GM18507 (cell line): ENCODE data around the gene CTAG1A.
"Not testable (repeated sequence)": the region's sequence is repeated elsewhere in the genome, so short reads cannot be mapped to it uniquely, and the experiment has no call there.

ENCODE experiments used
- DNase-seq: peaks from one replicate; pipeline ENCODE4 v3.0.0; 2011; ENCODE audit warnings: low read depth; ENCODE audit not compliant: insufficient read length; ENCODE audit errors: extremely low spot score
- FAIRE-seq: peaks from 2 replicates; lab custom pipeline; 2011; peaks lifted over from hg19 to GRCh38; lab: Jason Lieb, UNC

The CTAG1A gene

DNA sequence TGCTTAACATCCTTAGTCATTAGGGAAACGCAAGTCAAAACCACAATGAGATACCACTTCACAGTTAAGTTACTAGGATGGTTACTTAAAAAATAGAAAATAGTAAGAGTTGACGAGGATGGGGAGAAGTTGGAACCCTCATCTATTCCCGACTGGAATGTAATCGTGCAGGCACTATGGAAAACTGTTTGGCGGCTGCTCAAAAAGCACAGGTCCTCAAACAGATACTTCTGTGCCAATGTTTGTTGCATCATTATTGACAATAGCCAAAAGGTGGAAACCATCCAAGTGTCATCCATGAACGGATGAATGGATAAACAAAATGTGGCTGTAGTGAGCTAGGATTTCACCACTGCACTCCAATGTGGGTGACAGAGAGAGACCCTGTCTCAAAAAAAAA, 22.4 kb downstream of the CTAG1A start:
- DNase-seq: no peak
- FAIRE-seq: no peak

- DNase-seq, FAIRE-seq: not testable (repeated sequence)
These were observed 23.0 kb downstream of the CTAG1A start for GRCh38 chrX:154607976-154608375.

GRCh38 chrX:154608823-154609222, 23.9 kb downstream of the CTAG1A start:
- FAIRE-seq: not testable (repeated sequence)

DNA sequence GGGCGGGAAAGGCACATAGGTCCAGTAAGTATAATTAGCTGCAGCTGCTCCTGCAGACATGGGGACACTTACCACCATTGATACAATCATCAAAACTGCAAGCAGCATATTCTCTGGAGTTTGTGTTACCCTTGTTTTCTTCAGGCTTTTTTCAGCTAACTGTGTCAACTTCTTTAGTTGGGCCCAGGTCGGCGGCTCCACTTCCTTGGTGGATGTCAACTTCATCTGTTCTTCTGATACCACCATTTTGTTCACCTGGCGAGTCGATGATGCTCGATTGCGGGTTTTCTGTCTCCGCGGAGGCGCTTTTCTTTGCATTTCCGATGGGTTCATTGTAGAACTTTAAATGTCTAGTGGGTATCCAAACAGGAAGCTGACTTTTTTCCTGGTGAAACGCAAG, 26.2 kb downstream of the CTAG1A start:
- not testable (repeated sequence) for DNase-seq, FAIRE-seq

More at GRCh38 chrX:154608823-154609222, 23.9 kb downstream of the CTAG1A start:
- DNase-seq: not testable (repeated sequence)

- not testable (repeated sequence) for DNase-seq, FAIRE-seq
These were observed 28.7 kb downstream of the CTAG1A start for GRCh38 chrX:154613586-154613985.

DNA sequence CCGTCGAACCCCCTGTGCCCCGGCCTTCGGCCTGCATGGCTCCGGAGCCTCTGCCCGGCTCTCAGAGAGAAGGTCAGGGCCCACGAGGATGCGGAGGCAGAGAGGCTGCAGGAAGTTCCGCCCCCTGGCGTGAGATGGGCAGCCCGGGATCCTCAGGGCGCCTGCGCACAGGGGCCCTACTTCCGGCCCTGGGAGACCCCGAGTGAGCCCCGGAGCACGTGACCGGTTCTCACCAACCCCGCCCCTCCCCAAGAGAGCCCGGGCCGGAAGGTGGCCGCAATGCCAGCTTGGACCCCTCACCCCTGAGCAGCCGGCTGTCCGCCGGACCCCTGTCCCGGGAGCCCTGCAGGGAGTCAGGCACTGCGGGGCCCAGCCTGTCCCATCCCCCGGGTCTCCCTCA, 34.2 kb downstream of the CTAG1A start, which contains the start of gene CTAG1B:
CTAG1B (minus strand) TSS at position 101 of the 400 bp plus-strand sequence; CDS start at position 37, 64 bp downstream.
- not testable (repeated sequence) for DNase-seq, FAIRE-seq

DNA sequence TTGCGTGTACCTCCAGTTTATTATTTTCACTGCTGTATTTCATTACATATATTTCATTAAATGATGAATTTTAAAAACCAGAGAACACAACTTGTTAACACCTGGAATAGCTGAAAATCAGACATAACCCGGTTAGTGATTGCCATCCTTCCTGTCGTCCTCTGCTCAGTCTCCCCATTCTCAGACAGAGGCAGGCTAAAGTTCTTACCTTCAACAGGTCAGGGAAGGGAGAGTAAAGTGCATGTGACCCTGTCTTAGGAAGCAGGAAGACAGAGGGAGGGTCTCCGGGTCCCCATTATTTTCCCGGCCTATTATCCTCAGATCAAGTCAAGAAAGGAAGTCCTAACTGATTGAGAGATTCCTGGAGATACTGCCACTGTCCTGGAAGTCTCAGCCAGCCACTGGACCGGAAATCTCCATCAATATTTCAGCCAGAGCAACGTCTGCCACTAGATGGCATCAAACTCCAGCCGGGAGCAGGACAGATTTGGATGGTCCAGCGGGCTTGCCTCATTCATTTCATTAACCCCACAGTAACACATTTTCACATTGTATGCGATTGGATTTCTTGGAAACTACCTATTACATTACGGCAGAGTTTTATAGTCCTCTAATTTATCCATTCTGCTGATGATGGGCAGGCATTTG, 36.0 kb downstream of the CTAG1A start:
- peak; percentile 84 for FAIRE-seq
- not testable (repeated sequence) for DNase-seq

DNA sequence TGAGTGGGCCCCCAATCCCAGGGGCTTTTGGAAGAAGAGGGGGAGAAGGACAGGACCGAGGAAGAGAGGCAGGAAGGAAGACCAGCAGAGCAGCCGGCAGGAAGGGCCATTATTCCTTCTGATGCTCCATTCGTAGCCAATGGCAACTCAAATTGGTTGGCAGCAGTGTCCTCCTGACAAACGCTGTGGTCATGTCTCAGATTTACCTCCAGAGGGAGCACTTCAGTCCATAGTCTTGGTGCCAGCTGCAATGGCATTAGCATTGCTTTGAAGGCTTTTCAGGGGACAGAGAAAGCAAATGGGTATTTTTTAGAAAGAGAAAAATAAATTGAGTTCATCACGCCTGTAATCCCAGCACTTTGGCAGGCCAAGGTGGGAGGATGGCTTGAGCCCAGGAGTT, 44.0 kb downstream of the CTAG1A start:
- not testable (repeated sequence) for FAIRE-seq, DNase-seq

GRCh38 chrX:154630949-154631348, 46.0 kb downstream of the CTAG1A start:
- DNase-seq, FAIRE-seq: not testable (repeated sequence)

DNA sequence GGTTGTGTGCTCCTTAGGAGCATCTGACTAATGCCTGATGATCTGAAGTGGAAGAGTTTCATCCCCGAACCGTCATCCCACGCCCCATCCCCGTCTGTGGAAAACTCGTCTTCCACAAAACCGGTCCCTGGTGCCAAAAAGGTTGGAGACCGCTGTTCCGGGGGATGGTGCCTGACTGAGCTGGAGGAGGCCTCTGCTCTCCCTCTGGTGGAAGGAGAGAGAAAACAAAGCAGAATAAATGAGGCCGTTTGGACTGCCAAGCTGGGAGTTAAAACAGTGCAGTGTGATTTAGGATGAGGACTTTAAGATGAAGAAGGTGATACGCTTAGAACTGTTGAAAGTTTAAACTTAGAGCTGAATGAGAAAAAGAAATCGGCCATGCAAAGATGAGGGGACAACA, 48.7 kb downstream of the CTAG1A start:
- not testable (repeated sequence) for FAIRE-seq, DNase-seq
